HG03097 (cell line): ENCODE data around the gene ACKR1.

ENCODE experiments used
- ATAC-seq: cut with Tn5 transposase; IDR thresholded peaks from one replicate; pipeline ENCODE4 v1.9.1; 2021; ENCODE audit not compliant: unreplicated experiment, low FRiP score

ACKR1 gene

DNA sequence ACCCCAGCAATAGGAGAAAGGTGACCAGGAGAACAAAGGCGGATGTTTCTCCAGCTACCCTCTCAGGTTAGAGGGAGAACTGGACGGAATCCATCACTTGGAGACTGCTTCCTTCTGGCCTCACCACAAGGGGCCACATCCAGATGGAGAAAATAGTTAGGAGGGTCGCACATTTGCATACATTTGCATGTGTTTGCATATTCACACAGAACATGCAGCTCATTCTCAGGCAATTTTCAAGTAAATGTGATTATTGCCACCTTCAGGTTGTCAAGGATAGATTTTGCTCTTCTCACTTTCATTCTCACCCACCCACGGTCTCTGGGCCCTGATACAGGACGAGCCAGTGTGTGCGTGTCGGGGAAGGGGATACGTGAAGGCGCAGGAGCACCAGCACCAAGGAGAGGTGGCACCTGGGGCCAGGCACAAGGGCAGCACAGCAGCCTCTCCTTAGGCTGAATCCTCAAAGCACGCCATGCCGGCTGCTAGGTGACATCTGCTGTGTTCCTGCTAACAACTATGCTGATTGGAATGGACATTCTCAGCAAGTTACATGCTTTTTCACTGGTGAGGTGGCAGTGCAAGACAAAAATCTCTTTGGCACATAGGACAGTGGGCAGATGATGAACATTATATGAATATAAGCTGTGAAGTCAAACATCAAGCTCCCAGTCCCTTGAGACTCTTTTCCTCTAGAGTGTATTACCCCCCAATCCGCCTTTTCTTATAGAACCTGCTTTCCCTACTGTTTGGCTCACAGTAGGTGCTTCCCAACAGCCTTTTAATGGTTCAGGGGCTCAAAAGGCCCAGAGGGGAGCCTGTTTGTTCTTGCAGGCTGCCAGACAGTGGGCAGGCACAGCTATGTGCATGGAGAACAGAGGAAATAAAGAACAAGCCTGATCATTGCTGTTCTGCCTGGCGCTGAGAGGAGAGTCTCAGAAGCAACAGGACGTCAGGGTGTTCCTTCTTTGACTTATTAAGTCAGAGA lies 14.3 kb downstream of the ACKR1 start:
- no peak for ATAC-seq

DNA sequence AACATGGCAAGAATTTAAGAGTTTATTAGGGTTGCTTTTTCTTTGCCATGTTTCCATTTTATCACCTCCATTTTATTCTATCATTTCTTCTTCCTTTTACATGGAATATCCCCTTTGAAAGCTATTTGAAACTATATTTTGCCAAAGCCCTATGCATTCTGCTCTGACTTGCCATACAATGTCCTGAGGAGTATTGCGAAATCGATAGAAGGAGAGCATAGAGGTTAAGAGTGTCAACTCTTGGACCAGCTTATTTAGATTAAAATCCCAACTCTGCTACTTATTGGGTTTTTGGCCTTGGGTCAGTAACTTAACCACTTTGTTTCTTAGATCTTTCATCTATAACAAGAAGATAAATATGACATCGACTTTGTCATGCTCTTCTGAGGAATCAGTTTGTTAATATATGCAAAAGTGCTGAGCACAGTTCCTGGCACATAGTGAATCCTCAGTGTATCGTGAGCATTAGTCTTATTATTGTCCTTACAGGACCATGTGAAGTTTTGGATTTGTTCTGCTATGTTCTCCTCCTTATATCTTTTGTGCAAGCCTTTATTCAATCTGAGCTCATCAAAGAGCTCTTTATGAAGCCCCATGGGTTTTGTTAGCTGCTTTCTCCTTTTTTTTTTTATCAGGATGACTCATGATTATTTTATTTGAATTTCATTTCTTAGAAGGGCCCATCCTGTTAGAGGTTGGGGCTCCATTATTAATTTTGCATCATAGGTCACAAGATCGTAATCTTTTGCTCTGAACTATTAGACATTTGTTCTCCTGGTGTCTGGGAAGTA lies 17.6 kb downstream of the ACKR1 start:
- ATAC-seq, result no peak

DNA sequence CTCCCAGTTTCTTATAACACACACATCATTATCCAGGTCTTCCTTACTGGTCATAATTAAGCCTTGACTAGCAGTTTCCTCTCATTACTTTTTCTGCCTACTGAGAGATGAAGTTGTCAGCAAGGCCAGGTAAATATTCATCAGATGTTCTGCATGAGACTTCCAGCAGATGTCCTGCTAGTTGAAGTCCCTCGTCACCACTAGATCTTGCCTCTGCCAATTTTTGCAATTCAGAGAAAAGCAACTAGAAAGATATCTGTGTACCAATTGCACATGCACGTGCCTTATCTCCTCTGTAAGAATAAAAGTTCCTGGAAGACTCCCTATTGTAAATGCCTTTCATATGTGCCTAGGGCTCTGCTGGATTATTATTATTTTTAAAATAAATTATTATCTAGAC lies 18.3 kb downstream of the ACKR1 start:
- ATAC-seq, result no peak

DNA sequence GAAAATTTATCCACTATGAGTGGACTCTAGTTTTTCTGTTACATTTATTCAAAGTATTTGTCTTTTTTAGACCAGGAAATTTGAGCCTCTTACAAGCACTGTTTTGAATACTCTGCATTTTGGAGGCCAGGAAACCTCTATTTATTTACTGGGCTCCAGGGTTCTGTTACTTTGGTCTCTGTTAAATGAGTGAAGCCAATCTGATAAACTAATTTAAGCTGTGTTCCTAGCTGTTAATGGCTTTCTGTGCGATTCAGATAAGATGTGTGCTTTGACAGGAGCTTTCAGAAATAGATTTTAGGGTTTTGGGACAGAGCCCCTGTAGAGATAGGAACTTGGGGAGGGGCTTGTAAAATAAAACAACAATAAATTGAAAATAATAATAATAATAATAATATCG lies 23.9 kb downstream of the ACKR1 start:
- ATAC-seq, result no peak

DNA sequence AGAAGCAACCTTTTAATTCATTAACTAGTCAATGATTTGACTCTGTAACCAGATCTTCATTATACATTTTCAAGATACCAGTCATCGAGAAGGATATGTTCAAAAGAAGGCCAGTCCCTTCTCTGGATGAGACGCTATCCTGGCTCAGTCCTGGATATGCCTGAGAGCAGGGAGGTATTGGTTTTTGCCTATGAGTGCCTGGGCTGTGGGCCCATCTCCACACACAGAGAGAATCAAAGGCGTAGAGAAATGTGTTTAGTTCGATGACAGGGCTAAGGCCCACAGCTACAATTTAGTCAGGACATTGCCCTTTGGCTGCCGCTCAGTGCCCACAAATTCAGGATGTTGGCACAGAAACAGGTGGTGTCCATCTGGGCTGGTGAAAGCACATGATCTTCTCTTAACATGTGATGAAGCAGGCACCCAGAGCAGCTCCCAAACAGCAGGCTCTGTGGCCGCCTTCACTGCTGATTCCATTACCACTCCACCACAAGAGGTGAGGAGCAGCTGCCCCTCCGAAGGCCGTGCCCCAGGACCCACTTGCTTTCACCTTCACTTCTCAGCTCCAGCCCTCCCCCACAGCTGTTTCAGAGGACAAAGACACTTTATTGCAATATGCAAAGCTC lies 24.7 kb downstream of the ACKR1 start:
- no peak for ATAC-seq

DNA sequence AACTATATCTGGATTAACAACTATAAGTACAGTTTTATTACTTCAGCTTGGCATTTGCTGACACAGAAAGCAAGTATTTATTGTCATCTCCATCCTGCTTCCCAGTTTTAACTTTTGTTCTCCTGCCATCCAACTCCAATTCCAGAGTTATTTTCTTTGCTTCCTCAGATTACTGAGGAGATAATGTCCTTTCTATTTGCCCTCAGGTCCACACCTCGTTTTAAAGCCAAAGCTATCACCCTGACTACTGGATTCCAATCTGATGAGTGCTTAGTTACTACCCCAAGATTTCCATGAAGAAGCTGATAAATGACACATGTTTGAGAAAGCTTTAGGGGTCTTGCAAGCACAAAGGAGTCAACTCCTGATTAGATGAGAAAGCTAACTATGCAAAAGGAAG lies 25.2 kb downstream of the ACKR1 start:
- no peak for ATAC-seq

DNA sequence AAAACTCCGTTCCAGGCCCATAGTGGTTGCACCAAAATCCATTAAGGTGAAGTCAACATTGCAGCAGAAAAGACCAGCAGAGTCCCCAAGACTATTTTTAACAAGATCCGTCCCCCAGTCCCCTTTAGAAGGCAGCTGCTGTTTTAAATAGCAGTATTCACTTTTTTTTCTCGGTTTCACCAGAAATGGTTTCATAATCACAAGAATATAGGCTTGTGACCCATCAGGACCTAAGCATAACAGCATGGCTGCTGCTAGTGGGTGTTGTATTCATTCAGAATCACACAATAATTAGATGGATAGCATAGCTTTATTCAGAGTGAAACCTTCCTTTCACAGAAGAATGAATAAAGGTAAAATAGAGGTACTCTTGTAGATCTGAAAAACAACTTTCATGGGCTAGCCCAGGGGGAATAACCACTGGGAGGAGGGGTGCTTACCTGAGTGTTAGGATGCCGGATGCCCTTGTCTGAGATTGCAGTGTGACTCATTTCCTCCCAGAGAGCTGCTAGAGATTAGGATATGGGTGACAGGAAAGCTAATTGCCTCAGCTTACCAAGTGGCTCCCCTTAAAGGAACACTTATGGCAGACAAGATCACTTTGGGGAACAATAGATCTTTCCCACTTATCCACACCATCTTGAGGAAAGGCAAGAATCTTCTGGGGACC lies 35.0 kb downstream of the ACKR1 start:
- ATAC-seq, result peak; percentile 88

DNA sequence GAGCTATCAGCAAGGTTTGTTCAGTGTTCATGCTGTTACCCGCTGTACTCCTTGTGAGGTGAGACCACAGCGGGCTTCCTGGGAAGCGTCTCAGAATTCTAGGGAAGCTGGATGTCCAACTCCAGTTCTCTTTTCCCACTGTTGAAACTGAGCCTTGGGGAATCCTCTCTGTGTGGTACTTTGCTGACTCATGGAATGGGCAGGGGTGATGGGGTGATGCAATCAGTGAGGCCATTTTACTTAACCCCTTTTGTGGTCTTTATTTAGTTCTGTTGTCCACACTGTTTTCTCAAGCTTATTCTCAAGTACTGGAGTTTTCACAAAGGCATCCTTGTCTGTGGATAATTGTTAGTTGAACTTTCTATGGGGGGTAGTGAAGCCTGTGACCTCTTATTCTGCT lies 42.6 kb downstream of the ACKR1 start:
- ATAC-seq, result no peak

DNA sequence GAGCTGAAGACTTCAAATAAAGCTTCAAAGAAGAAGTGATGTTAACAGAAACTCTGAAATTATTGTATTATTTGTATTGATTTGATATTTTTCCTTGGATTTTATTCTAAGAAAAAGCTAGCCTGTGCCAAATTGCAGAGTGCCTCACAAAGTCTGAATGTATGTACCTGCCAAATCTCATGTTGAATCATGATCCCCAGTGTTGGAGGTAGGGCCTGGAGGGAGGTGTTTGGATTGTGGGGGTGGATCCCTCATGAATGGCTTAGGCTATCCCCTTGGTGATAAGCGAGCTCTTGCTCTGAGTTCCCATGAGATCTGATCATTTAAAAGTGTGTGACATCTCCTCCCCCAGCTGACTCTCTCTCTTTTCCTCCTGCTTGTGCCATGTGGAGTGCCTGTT lies 43.6 kb downstream of the ACKR1 start:
- no peak for ATAC-seq

DNA sequence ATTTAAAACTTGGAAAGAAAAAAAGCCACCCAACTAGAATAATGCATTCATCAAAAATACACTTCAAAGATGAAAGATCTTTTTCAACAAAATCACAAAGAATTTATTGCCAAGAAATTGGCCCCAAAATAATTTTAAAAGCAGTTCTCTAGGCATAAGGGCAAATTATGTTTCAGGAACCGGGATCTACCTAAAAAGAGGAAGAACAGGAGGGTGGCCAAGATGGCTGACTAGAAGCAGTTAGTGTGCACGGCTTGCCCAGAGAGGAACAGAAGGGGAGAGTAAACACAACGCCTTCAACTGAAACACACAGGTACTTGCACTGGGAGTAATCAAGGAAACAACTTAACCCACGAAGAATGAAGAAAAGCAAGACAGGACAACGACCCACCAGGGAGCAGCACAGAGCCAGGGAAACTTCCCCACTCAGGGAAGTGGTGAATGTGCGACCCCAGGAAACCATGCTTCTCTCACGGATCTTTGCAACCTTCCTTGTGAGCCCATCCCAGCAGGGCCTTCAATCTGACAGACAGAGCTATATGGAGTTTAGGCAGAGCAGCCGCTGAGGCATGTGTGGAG lies 46.1 kb downstream of the ACKR1 start:
- no peak for ATAC-seq
